Cardiac muscle cell (in vitro differentiated cells and primary cell): ENCODE measurements around the gene PALS2. TPM values are rescaled to one million over a fixed set of nuclear protein-coding genes. Genes with fewer than 3 reads are reported as not detected.
A peak's percentile ranks its signal among the peaks of the same experiment; 100 is the strongest.

Experiments
- DNase-seq, 2 donors: peaks; one replicate each; pipeline versions ENCODE4 v3.0.0 to v3.0.0-alpha.2; 2010 to 2017; ENCODE audit warnings: low read depth in 1 of 2, low spot score in 1 of 2
- H3K27ac ChIP-seq: fragments of 200-600 bp; sonication (generic); 2 replicates; pipeline ENCODE4 v1.5.1; 2016
- H3K27me3 ChIP-seq: fragments of 200-600 bp; sonication (generic); 2 replicates; pipeline ENCODE4 v1.6.0; 2016; ENCODE audit warnings: control low read depth
- H3K36me3 ChIP-seq: fragments of 200-600 bp; sonication (generic); 2 replicates; pipeline ENCODE4 v1.5.1; 2016; ENCODE audit warnings: control low read depth
- H3K4me1 ChIP-seq: fragments of 200-600 bp; sonication (generic); 2 replicates; pipeline ENCODE4 v1.8.1; 2017; ENCODE audit warnings: low read depth, mild to moderate bottlenecking, mixed run types
- H3K4me3 ChIP-seq: fragments of 200-600 bp; sonication (generic); 2 replicates; pipeline ENCODE4 v1.5.1; 2016; ENCODE audit warnings: mild to moderate bottlenecking
- H3K9me3 ChIP-seq: fragments of 200-600 bp; sonication (generic); 2 replicates; pipeline ENCODE4 v1.5.1; 2017; ENCODE audit warnings: low read depth, mild to moderate bottlenecking, control low read depth
- CTCF ChIP-seq: IDR thresholded peaks from 2 replicates; pipeline ENCODE4 v1.5.1; 2012; ENCODE audit warnings: low read depth, mild to moderate bottlenecking, low read length
- polyA plus RNA-seq: library from polyadenylated mRNA; unstranded; fragments of >200 nt; fragmentation: Nextera tagmentation; extraction: Ambion mirVana; gene quantifications from 2 replicates; pipeline ENCODE4 v1.2.1, GENCODE V29; 2016
- total RNA-seq: library from RNA; depleted of rRNA; stranded (reverse); fragments of >200 nt; gene quantifications from 2 replicates; pipeline ENCODE4 v1.2.3, GENCODE V29; 2016

Gene PALS2
- total and polyA plus RNA-seq, 2 experiments from 2014 or later, result 9.5 to 11.7 TPM

GRCh38 chr7:24574950-24575349 lies 1.7 kb downstream of the PALS2 start:
- TF ChIP-seq CTCF, result no peak

GRCh38 chr7:24576171-24577025 lies 3.1 kb downstream of the PALS2 start:
- peak; percentile 79 to 87 for DNase-seq
- H3K4me3 ChIP-seq, result no peak overlapping the region
- no peaks in the 10 kb centered on the region for H3K36me3 ChIP-seq

More at GRCh38 chr7:24574950-24575349, 1.7 kb downstream of the PALS2 start:
- H3K4me1 ChIP-seq, result peaks cover 18% of the 10 kb centered on the region
- no peaks in the 10 kb centered on the region for H3K27me3 ChIP-seq
- H3K4me3 ChIP-seq, result peak overlapping the region; percentile 83
- peak in 1 of 2 donors; percentile 1 for DNase-seq
- no peaks in the 10 kb centered on the region for H3K9me3 ChIP-seq
- no peaks in the 10 kb centered on the region for H3K36me3 ChIP-seq
- no peak overlapping the region for H3K27ac ChIP-seq

GRCh38 chr7:24578052-24578451 lies 4.8 kb downstream of the PALS2 start:
- H3K4me3 ChIP-seq, result no peak overlapping the region
- H3K36me3 ChIP-seq, result no peaks in the 10 kb centered on the region
- no peak for TF ChIP-seq CTCF
- peaks cover 18% of the 10 kb centered on the region for H3K4me1 ChIP-seq
- H3K27me3 ChIP-seq, result no peaks in the 10 kb centered on the region
- no peaks in the 10 kb centered on the region for H3K9me3 ChIP-seq
- no peak for DNase-seq
- H3K27ac ChIP-seq, result no peak overlapping the region

More at GRCh38 chr7:24576171-24577025, 3.1 kb downstream of the PALS2 start:
- no peaks in the 10 kb centered on the region for H3K9me3 ChIP-seq
- H3K27ac ChIP-seq, result no peak overlapping the region
- TF ChIP-seq CTCF, result peak; percentile 73
- H3K4me1 ChIP-seq, result peaks cover 18% of the 10 kb centered on the region
- no peaks in the 10 kb centered on the region for H3K27me3 ChIP-seq

- Histone ChIP-seq H3K9me3 (no peaks in the 10 kb centered on the region), H3K27ac (no peak overlapping the region), H3K4me1 (peaks cover 11% of the 10 kb centered on the region), H3K4me3 (no peak overlapping the region), H3K27me3 (no peaks in the 10 kb centered on the region), H3K36me3 (no peaks in the 10 kb centered on the region)
- no peak for DNase-seq
- TF ChIP-seq CTCF, result no peak
These were observed 7.2 kb downstream of the PALS2 start for GRCh38 chr7:24580283-24580946.

GRCh38 chr7:24582166-24582565 lies 8.9 kb downstream of the PALS2 start:
- no peak for TF ChIP-seq CTCF
- H3K9me3 ChIP-seq, result no peaks in the 10 kb centered on the region
- H3K4me3 ChIP-seq, result no peak overlapping the region
- no peaks in the 10 kb centered on the region for H3K36me3 ChIP-seq
- no peak overlapping the region for H3K27ac ChIP-seq
- H3K27me3 ChIP-seq, result no peaks in the 10 kb centered on the region
- DNase-seq, result no peak
- no peaks in the 10 kb centered on the region for H3K4me1 ChIP-seq
